Spleen (tissue), 7 donors: ENCODE measurements around the gene TEAD1.

ENCODE experiments used
- CTCF ChIP-seq, 11 experiments: fragments of 200-600 bp in 7 of 11; fragments of 450-650 bp in 4 of 11; sonication (generic) in 4 of 11; IDR thresholded peaks in 8 of 11; conservative IDR thresholded peaks in 3 of 11; 1 replicate in 7 of 11; 2 replicates in 4 of 11; pipeline versions ENCODE4 v1.4.0 to v1.8.0; 2016 to 2021; ENCODE audit warnings: antibody characterized with exemption in 11 of 11, inconsistent platforms in 4 of 11, mild to moderate bottlenecking in 1 of 11
- POLR2A ChIP-seq, 3 donors: fragments of 450-650 bp; IDR thresholded peaks; one replicate each; pipeline ENCODE4 v1.5.1; 2017; ENCODE audit warnings: antibody characterized with exemption in 3 of 3, mild to moderate bottlenecking in 1 of 3
- POLR2AphosphoS5 ChIP-seq, 3 donors: sonication (generic); formaldehyde crosslinking; IDR thresholded peaks; one replicate each; pipeline ENCODE4 v1.5.1; 2017; ENCODE audit warnings: antibody characterized with exemption in 3 of 3
- donor health status: DM: no; HTN: no; CAD: no; lungs with moderate emphysema.
- donor health status: DM: no; HTN: no; CAD: no.
- donor health status: DM: no; HTN: no; CAD: no.

GRCh38 chr11:12731841-12732336 lies 57.7 kb downstream of the TEAD1 start:
- no peak for TF ChIP-seq CTCF (IDR thresholded peaks at IDR 0.05 in 8 of 11, conservative IDR thresholded peaks at IDR 0.05 in 3 of 11)
- no peak for TF ChIP-seq POLR2A (IDR thresholded peaks at IDR 0.05)
- TF ChIP-seq POLR2AphosphoS5 (IDR thresholded peaks at IDR 0.05), result no peak
